IPS DF 6.9 (cell line): ENCODE results near the gene CAPN9.
"Not testable (repeated sequence)": the region's sequence is repeated elsewhere in the genome, so short reads cannot be mapped to it uniquely, and the experiment has no call there.

ENCODE experiments used
- DNase-seq: peaks from one replicate; pipeline ENCODE4 v3.0.0-alpha.2; 2013; ENCODE audit warnings: low read depth, low spot score
- H3K27ac ChIP-seq: one replicate; pipeline ENCODE4 v1.5.1; 2013; ENCODE audit warnings: low read length, control low read depth
- H3K27me3 ChIP-seq: 2 replicates; pipeline ENCODE4 v1.6.1; 2013; ENCODE audit warnings: mild to moderate bottlenecking, low read length; ENCODE audit not compliant: control insufficient read depth, insufficient read depth
- H3K36me3 ChIP-seq: 2 replicates; pipeline ENCODE4 v1.6.1; 2013; ENCODE audit warnings: low read length; ENCODE audit not compliant: control insufficient read depth, insufficient read depth
- H3K4me1 ChIP-seq: 2 replicates; pipeline ENCODE4 v1.6.1; 2013; ENCODE audit warnings: low read length; ENCODE audit not compliant: control insufficient read depth, insufficient read depth
- H3K4me3 ChIP-seq: 2 replicates; pipeline ENCODE4 v1.5.1; 2013; ENCODE audit warnings: mild to moderate bottlenecking, low read length
- H3K9me3 ChIP-seq: 2 replicates; pipeline ENCODE4 v1.6.1; 2013; ENCODE audit warnings: low read length, inconsistent platforms; ENCODE audit not compliant: control insufficient read depth, insufficient read depth
- WGBS: extraction: QIAGEN DNeasy Blood & Tissue Kit; methylation state at CpG from one replicate; pipeline ENCODE4 v1.1.7; 2013; ENCODE audit warnings: mixed read lengths, missing lambda C conversion rate; ENCODE audit not compliant: insufficient read length, insufficient coverage; 5-methylcytosine and 5-hydroxymethylcytosine counted together

Gene CAPN9

GRCh38 chr1:230712470-230712942 lies 34.7 kb upstream of the CAPN9 start:
- Histone ChIP-seq H3K27ac (no peak overlapping the region), H3K36me3 (no peaks in the 10 kb centered on the region), H3K9me3 (no peaks in the 10 kb centered on the region), H3K4me3 (no peak overlapping the region), H3K4me1 (no peaks in the 10 kb centered on the region), H3K27me3 (no peaks in the 10 kb centered on the region)
- no CpG with 5 or more reads among the region's 17 CpGs for WGBS
- DNase-seq = no peak

DNA sequence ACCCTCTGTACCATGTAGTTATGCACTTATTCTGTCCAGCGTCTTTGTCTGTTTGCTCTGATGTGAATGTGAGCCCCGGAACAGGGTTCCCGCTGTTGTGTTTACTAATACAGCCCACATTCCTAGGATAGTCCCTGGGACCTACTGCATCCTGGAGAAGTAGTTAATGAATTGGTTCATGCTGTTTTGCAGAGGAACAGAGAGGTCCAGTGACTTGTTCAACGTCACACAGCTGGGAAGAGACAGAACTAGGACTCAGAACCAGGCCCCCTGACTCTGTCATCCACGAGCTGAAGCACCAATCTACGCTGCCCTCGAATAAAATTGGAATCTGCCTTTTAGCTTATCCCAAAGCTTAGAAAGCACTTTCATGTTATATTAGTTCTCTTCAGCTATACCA lies 34.0 kb upstream of the CAPN9 start:
- no peak for DNase-seq
- no peaks in the 10 kb centered on the region for H3K36me3 ChIP-seq
- H3K9me3 ChIP-seq = no peaks in the 10 kb centered on the region
- no peaks in the 10 kb centered on the region for H3K4me1 ChIP-seq
- no peak overlapping the region for H3K27ac ChIP-seq
- H3K4me3 ChIP-seq = no peak overlapping the region
- whole genome bisulfite sequencing = no CpG with 5 or more reads among the region's 7 CpGs
- no peaks in the 10 kb centered on the region for H3K27me3 ChIP-seq

- H3K4me3 ChIP-seq = no peak overlapping the region
- WGBS = no CpG with 5 or more reads among the region's 8 CpGs
- no peaks in the 10 kb centered on the region for H3K27me3 ChIP-seq
- no peak overlapping the region for H3K27ac ChIP-seq
- H3K9me3 ChIP-seq = no peaks in the 10 kb centered on the region
- H3K36me3 ChIP-seq = no peaks in the 10 kb centered on the region
- no peak for DNase-seq
- no peaks in the 10 kb centered on the region for H3K4me1 ChIP-seq
Measured at GRCh38 chr1:230713547-230713914, 33.7 kb upstream of the CAPN9 start.

GRCh38 chr1:230713915-230714764 lies 33.0 kb upstream of the CAPN9 start, which contains the start of gene AGT:
TSS of gene AGT (minus strand) at chr1:230714122. CDS start at chr1:230710823, 3,299 bp downstream.
- WGBS = no CpG with 5 or more reads among the region's 24 CpGs

DNA sequence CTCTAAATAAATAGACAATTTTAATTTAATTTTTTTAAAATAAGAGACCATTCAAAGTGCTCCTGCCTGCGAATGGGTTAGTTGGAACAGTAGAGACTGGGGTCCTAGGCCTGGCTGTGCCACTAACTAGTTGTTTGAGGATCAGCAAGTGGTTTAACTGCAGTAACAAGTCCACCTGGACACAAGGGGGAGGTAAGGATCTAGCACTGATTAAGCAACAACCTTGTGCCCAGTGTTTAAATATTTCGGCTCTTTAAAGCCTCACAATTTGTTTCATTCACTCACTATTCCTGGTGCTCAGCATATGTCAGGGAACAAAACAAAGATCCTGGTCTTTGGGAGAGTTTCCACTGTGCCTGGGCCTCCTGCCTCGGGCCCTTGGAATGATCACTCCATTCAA lies 31.7 kb upstream of the CAPN9 start:
- Histone ChIP-seq H3K36me3 (no peaks in the 10 kb centered on the region), H3K4me1 (no peaks in the 10 kb centered on the region), H3K4me3 (no peak overlapping the region), H3K27me3 (no peaks in the 10 kb centered on the region), H3K9me3 (no peaks in the 10 kb centered on the region), H3K27ac (no peak overlapping the region)
- WGBS = no CpG with 5 or more reads among the region's 3 CpGs
- DNase-seq = no peak

More at GRCh38 chr1:230713915-230714764, 33.0 kb upstream of the CAPN9 start, which contains the start of gene AGT:
- DNase-seq = no peak
- Histone ChIP-seq H3K36me3 (no peaks in the 10 kb centered on the region), H3K27ac (no peak within 1 kb of the TSS), H3K27me3 (no peaks in the 10 kb centered on the region), H3K4me3 (no peak within 1 kb of the TSS), H3K9me3 (no peaks in the 10 kb centered on the region), H3K4me1 (no peaks in the 10 kb centered on the region)

DNA sequence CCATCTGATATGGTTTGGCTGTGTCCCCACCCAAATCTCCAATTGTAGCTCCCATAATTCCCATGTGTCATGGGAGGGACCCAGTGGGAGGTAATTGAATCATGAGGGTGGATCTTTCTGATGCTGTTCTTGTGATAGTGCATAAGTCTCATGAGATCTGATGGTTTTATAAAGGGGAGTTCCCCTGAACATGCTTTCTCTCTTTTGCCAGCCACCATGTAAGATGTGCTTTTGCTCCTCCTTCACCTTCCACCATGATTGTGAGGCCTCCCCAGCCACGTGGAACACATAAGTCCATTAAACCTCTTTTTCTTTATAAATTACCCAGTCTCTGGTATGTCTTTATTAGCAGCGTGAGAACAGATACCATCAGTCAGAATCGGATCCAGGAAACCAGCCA lies 30.7 kb upstream of the CAPN9 start:
- not testable (repeated sequence) for H3K4me3 ChIP-seq, H3K27ac ChIP-seq, H3K27me3 ChIP-seq, H3K36me3 ChIP-seq, H3K4me1 ChIP-seq, H3K9me3 ChIP-seq, DNase-seq
- no CpG with 5 or more reads among the region's 3 CpGs for WGBS

- H3K27me3 ChIP-seq = no peaks in the 10 kb centered on the region
- DNase-seq = no peak
- no CpG with 5 or more reads among the region's 1 CpG for WGBS
Measured at GRCh38 chr1:230717251-230717650, 29.9 kb upstream of the CAPN9 start.

DNA sequence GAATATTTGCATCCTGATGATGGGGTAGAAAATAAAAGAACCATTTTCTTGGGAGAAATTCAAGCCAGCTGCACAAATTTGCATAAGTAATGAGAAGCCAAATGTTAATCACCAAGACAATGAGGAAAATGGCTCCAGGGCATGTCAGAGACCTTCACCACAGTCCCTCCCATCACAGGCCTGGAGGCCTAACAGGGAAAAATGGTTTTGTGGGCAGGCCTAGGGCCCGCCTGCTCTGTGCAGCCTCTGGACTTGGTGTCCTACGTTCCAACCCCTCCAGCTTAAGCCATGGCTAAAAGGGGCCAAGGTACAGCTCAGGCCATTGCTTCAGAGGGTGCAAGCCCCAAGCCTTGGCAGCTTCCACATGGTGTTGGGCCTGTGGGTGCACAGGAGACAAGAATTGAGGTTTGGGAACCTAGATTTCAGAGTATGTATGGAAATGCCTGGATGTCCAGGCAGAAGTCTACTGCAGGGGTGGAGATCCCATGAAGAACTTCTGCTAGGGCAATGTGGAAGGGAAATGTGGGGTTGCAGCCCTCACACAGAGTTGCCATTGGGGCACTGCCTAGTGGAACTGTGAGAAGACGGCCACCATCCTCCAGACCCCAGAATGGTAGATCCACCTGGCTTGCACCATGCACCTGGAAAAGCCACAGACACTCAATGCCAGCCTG lies 25.2 kb upstream of the CAPN9 start:
- DNase-seq, H3K4me1 ChIP-seq, H3K27ac ChIP-seq, H3K9me3 ChIP-seq, H3K36me3 ChIP-seq, H3K27me3 ChIP-seq, H3K4me3 ChIP-seq: not testable (repeated sequence)
- no CpG with 5 or more reads among the region's 3 CpGs for WGBS

More at GRCh38 chr1:230717251-230717650, 29.9 kb upstream of the CAPN9 start:
- Histone ChIP-seq H3K9me3 (no peaks in the 10 kb centered on the region), H3K27ac (no peak overlapping the region), H3K4me1 (no peaks in the 10 kb centered on the region), H3K36me3 (no peaks in the 10 kb centered on the region), H3K4me3 (no peak overlapping the region)

- H3K4me1 ChIP-seq = peaks cover 4% of the 10 kb centered on the region; the same call in 1 of the 2 replicates
- H3K4me3 ChIP-seq = no peak overlapping the region
- H3K9me3 ChIP-seq = no peaks in the 10 kb centered on the region
- WGBS = no CpG with 5 or more reads among the region's 6 CpGs
- no peak overlapping the region for H3K27ac ChIP-seq
- no peaks in the 10 kb centered on the region for H3K27me3 ChIP-seq
- no peak for DNase-seq
- H3K36me3 ChIP-seq = no peaks in the 10 kb centered on the region
Measured at GRCh38 chr1:230725256-230726012, 21.8 kb upstream of the CAPN9 start.

- Histone ChIP-seq H3K4me1 (peaks cover 4% of the 10 kb centered on the region; the same call in 1 of the 2 replicates), H3K36me3 (no peaks in the 10 kb centered on the region), H3K27ac (no peak overlapping the region), H3K4me3 (no peak overlapping the region), H3K27me3 (no peaks in the 10 kb centered on the region), H3K9me3 (no peaks in the 10 kb centered on the region)
- no peak for DNase-seq
- WGBS = no CpG with 5 or more reads among the region's 6 CpGs
Measured at GRCh38 chr1:230728710-230729392, 18.3 kb upstream of the CAPN9 start.
